MM.1S (cell line): ENCODE results near the gene PSD.

Source experiments
- EZH2phosphoT487 ChIP-seq: fragments of 300-600 bp; sonication (generic); IDR thresholded peaks from 2 replicates; pipeline ENCODE4 v1.6.1; 2018; ENCODE audit warnings: antibody characterized with exemption, low read length
- TF ChIP-seq, protein P1 (sequence below): fragments of 300-600 bp; sonication (generic); IDR thresholded peaks from 2 replicates; pipeline ENCODE4 v1.5.1; 2016; ENCODE audit warnings: antibody characterized with exemption, low read length, mixed read lengths

GRCh38 chr10:102394801-102395399 is 23.7 kb downstream of the PSD start:
- TF ChIP-seq, protein P1, sequence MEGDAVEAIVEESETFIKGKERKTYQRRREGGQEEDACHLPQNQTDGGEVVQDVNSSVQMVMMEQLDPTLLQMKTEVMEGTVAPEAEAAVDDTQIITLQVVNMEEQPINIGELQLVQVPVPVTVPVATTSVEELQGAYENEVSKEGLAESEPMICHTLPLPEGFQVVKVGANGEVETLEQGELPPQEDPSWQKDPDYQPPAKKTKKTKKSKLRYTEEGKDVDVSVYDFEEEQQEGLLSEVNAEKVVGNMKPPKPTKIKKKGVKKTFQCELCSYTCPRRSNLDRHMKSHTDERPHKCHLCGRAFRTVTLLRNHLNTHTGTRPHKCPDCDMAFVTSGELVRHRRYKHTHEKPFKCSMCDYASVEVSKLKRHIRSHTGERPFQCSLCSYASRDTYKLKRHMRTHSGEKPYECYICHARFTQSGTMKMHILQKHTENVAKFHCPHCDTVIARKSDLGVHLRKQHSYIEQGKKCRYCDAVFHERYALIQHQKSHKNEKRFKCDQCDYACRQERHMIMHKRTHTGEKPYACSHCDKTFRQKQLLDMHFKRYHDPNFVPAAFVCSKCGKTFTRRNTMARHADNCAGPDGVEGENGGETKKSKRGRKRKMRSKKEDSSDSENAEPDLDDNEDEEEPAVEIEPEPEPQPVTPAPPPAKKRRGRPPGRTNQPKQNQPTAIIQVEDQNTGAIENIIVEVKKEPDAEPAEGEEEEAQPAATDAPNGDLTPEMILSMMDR, result no peak
- TF ChIP-seq EZH2phosphoT487, result no peak
